Measurements from ENCODE around the gene NUDT17.
"Not testable (repeated sequence)": the region's sequence is repeated elsewhere in the genome, so short reads cannot be mapped to it uniquely, and the experiment has no call there.

The NUDT17 gene

GRCh38 chr1:145845514-145846161 lies at the start of gene NUDT17:
Gene NUDT17 (plus strand): TSS chr1:145845630. CDS start chr1:145845641, 11 bp downstream.
- DNase-seq (ENCODE audit: low read depth in 1 of 2, low spot score in 1 of 2): peak; percentile 63 to 64

GRCh38 chr1:145796753-145797152 lies 48.7 kb upstream of the NUDT17 start:
- no peak for DNase-seq (ENCODE audit: low read depth in 1 of 2, low spot score in 1 of 2)

- DNase-seq (ENCODE audit: low read depth in 1 of 2, low spot score in 1 of 2): no peak
Measured at GRCh38 chr1:145799806-145800205, 45.6 kb upstream of the NUDT17 start.

GRCh38 chr1:145804235-145805045 lies 41.0 kb upstream of the NUDT17 start:
- no peak for DNase-seq (ENCODE audit: low read depth in 1 of 2, low spot score in 1 of 2)

- DNase-seq (ENCODE audit: low read depth in 1 of 2, low spot score in 1 of 2): no peak
Measured at GRCh38 chr1:145805057-145805456, 40.4 kb upstream of the NUDT17 start.

- DNase-seq (ENCODE audit: low read depth in 1 of 2, low spot score in 1 of 2): no peak
Measured at GRCh38 chr1:145806408-145806807, 39.0 kb upstream of the NUDT17 start.

- DNase-seq (ENCODE audit: low read depth in 1 of 2, low spot score in 1 of 2): no peak
Measured at GRCh38 chr1:145806844-145807243, 38.6 kb upstream of the NUDT17 start.

- not testable (repeated sequence) for DNase-seq (ENCODE audit: low read depth in 1 of 2, low spot score in 1 of 2)
Measured at GRCh38 chr1:145812977-145813810, 32.2 kb upstream of the NUDT17 start.

- DNase-seq (ENCODE audit: low read depth in 1 of 2, low spot score in 1 of 2): not testable (repeated sequence)
Measured at GRCh38 chr1:145818095-145818494, 27.3 kb upstream of the NUDT17 start.

GRCh38 chr1:145822779-145823331 lies 22.6 kb upstream of the NUDT17 start:
- DNase-seq (ENCODE audit: low read depth in 1 of 2, low spot score in 1 of 2): not testable (repeated sequence)

- DNase-seq (ENCODE audit: low read depth in 1 of 2, low spot score in 1 of 2): peak; percentile 73 to 74
Measured at GRCh38 chr1:145823565-145824498, 21.6 kb upstream of the NUDT17 start, which contains the start of the genes POLR3C and RNF115. Gene POLR3C (plus strand): TSS chr1:145824200. CDS start chr1:145825777, 1,577 bp downstream. Gene RNF115 (minus strand): TSS chr1:145824095. CDS start chr1:145823873, 222 bp downstream.

GRCh38 chr1:145824499-145824842 lies 21.0 kb upstream of the NUDT17 start:
- DNase-seq (ENCODE audit: low read depth in 1 of 2, low spot score in 1 of 2): no peak

GRCh38 chr1:145826030-145826429 lies 19.4 kb upstream of the NUDT17 start:
- no peak for DNase-seq (ENCODE audit: low read depth in 1 of 2, low spot score in 1 of 2)

- no peak for DNase-seq (ENCODE audit: low read depth in 1 of 2, low spot score in 1 of 2)
Measured at GRCh38 chr1:145827966-145828365, 17.5 kb upstream of the NUDT17 start.

- DNase-seq (ENCODE audit: low read depth in 1 of 2, low spot score in 1 of 2): no peak
Measured at GRCh38 chr1:145828367-145829026, 16.9 kb upstream of the NUDT17 start.

GRCh38 chr1:145830810-145831209 lies 14.6 kb upstream of the NUDT17 start:
- not testable (repeated sequence) for DNase-seq (ENCODE audit: low read depth in 1 of 2, low spot score in 1 of 2)

GRCh38 chr1:145837656-145838055 lies 7.8 kb upstream of the NUDT17 start:
- no peak for DNase-seq (ENCODE audit: low read depth in 1 of 2, low spot score in 1 of 2)

- DNase-seq (ENCODE audit: low read depth in 1 of 2, low spot score in 1 of 2): no peak
Measured at GRCh38 chr1:145843031-145843430, 2.4 kb upstream of the NUDT17 start.

- no peak for DNase-seq (ENCODE audit: low read depth in 1 of 2, low spot score in 1 of 2)
Measured at GRCh38 chr1:145845144-145845513, 301 bp upstream of the NUDT17 start.

GRCh38 chr1:145846201-145846612 lies 777 bp downstream of the NUDT17 start:
- DNase-seq (ENCODE audit: low read depth in 1 of 2, low spot score in 1 of 2): no peak
